ENCODE results near the gene D2HGDH. TPM values are rescaled to one million over a fixed set of nuclear protein-coding genes. Genes with fewer than 3 reads are reported as not detected.
"Not testable (repeated sequence)": the region's sequence is repeated elsewhere in the genome, so short reads cannot be mapped to it uniquely, and the experiment has no call there.

D2HGDH gene
- total and polyA plus RNA-seq, 2 donors, result 6.4 to 51.0 TPM

- Histone ChIP-seq H3K4me3 (ENCODE audit: low read length in 2 of 2) (no peak overlapping the region), H3K27ac (ENCODE audit: low read depth in 1 of 2, low read length in 1 of 2) (no peak overlapping the region), H3K9me3 (ENCODE audit: control insufficient read depth in 2 of 2, insufficient read depth in 1 of 2, low read length in 1 of 2) (no peaks in the 10 kb centered on the region), H3K4me1 (ENCODE audit: control insufficient read depth in 2 of 2, insufficient read depth in 2 of 2, low read length in 2 of 2) (peaks cover 2 to 23% of the 10 kb centered on the region in 2 donors), H3K36me3 (ENCODE audit: control insufficient read depth in 2 of 2, insufficient read depth in 2 of 2, low read length in 1 of 2) (peaks cover 6 to 7% of the 10 kb centered on the region in 2 donors), H3K27me3 (ENCODE audit: control insufficient read depth in 2 of 2, insufficient read depth in 1 of 2, low read length in 1 of 2) (no peaks in the 10 kb centered on the region)
- DNase-seq (ENCODE audit: low read depth in 6 of 9, low spot score in 9 of 9), result peak in 1 of 9 donors; percentile 14
- WGBS, result 73% methylated on average over 12 of the region's 12 CpGs
Observed at GRCh38 chr2:241730671-241731293, 3.6 kb upstream of the D2HGDH start.

DNA sequence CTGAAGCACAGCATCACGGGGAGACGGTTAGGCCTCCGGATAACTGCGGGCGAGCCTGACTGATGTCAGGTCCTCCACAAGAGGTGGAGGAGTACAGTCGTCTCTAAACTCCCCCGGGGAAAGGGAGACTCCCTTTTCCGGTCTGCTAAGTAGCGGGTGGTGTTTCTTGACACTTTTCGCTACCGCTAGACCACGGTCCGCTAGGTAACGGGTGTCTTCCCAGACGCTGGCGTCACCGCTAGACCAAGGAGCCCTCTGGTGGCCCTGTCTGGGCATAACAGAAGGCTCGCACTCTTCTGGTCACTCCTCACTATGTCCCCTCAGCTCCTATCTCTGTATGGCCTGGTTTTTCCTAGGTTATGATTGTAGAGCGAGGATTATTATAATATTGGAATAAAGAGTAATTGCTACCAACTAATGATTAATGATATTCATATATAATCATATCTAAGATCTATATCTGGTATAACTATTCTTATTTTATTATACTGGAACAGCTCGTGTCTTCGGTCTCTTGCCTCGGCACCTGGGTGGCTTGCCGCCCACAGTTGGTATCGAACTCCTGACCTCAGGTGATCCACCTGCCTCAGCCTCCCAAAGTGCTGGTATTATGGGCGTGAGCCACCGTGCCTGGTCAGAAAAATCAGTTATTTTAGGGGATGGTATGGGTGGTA, 1.8 kb upstream of the D2HGDH start:
- H3K27ac ChIP-seq (ENCODE audit: low read depth in 1 of 2, low read length in 1 of 2); H3K27me3 ChIP-seq (ENCODE audit: control insufficient read depth in 2 of 2, insufficient read depth in 1 of 2, low read length in 1 of 2); H3K9me3 ChIP-seq (ENCODE audit: control insufficient read depth in 2 of 2, insufficient read depth in 1 of 2, low read length in 1 of 2); H3K36me3 ChIP-seq (ENCODE audit: control insufficient read depth in 2 of 2, insufficient read depth in 2 of 2, low read length in 1 of 2); H3K4me3 ChIP-seq (ENCODE audit: low read length in 2 of 2): not testable (repeated sequence)
- 42% methylated on average over 25 of the region's 26 CpGs for WGBS
- DNase-seq (ENCODE audit: low read depth in 6 of 9, low spot score in 9 of 9), result peak in 3 of 9 donors; percentile 7 to 47 (median 8)
- peaks cover 2 to 27% of the 10 kb centered on the region in 2 donors for H3K4me1 ChIP-seq (ENCODE audit: control insufficient read depth in 2 of 2, insufficient read depth in 2 of 2, low read length in 2 of 2)

- no peaks in the 10 kb centered on the region for H3K36me3 ChIP-seq (ENCODE audit: control insufficient read depth in 2 of 2, insufficient read depth in 2 of 2, low read length in 1 of 2)
- no peaks in the 10 kb centered on the region for H3K9me3 ChIP-seq (ENCODE audit: control insufficient read depth in 2 of 2, insufficient read depth in 1 of 2, low read length in 1 of 2)
- H3K27ac ChIP-seq (ENCODE audit: low read depth in 1 of 2, low read length in 1 of 2), result peak overlapping the region in 1 of 2 donors; percentile 11
- no peaks in the 10 kb centered on the region for H3K27me3 ChIP-seq (ENCODE audit: control insufficient read depth in 2 of 2, insufficient read depth in 1 of 2, low read length in 1 of 2)
- peak in 1 of 9 donors; percentile 12 for DNase-seq (ENCODE audit: low read depth in 6 of 9, low spot score in 9 of 9)
- 87% methylated on average over 23 of the region's 23 CpGs for WGBS
- peak overlapping the region; percentile 45 to 86 for H3K4me3 ChIP-seq (ENCODE audit: low read length in 2 of 2)
- peaks cover 2 to 27% of the 10 kb centered on the region in 2 donors for H3K4me1 ChIP-seq (ENCODE audit: control insufficient read depth in 2 of 2, insufficient read depth in 2 of 2, low read length in 2 of 2)
Observed at GRCh38 chr2:241733391-241734207, 831 bp upstream of the D2HGDH start.

GRCh38 chr2:241734208-241734466, 293 bp upstream of the D2HGDH start:
- H3K4me3 ChIP-seq (ENCODE audit: low read length in 2 of 2), result peak overlapping the region; percentile 45 to 86
- peaks cover 2 to 28% of the 10 kb centered on the region in 2 donors for H3K4me1 ChIP-seq (ENCODE audit: control insufficient read depth in 2 of 2, insufficient read depth in 2 of 2, low read length in 2 of 2)
- H3K9me3 ChIP-seq (ENCODE audit: control insufficient read depth in 2 of 2, insufficient read depth in 1 of 2, low read length in 1 of 2), result no peaks in the 10 kb centered on the region
- H3K36me3 ChIP-seq (ENCODE audit: control insufficient read depth in 2 of 2, insufficient read depth in 2 of 2, low read length in 1 of 2), result peaks cover 0 to 2% of the 10 kb centered on the region in 2 donors
- no peak for DNase-seq (ENCODE audit: low read depth in 6 of 9, low spot score in 9 of 9)
- H3K27me3 ChIP-seq (ENCODE audit: control insufficient read depth in 2 of 2, insufficient read depth in 1 of 2, low read length in 1 of 2), result no peaks in the 10 kb centered on the region
- 2% methylated on average over 25 of the region's 25 CpGs for WGBS
- H3K27ac ChIP-seq (ENCODE audit: low read depth in 1 of 2, low read length in 1 of 2), result peak overlapping the region; percentile 26 to 94

DNA sequence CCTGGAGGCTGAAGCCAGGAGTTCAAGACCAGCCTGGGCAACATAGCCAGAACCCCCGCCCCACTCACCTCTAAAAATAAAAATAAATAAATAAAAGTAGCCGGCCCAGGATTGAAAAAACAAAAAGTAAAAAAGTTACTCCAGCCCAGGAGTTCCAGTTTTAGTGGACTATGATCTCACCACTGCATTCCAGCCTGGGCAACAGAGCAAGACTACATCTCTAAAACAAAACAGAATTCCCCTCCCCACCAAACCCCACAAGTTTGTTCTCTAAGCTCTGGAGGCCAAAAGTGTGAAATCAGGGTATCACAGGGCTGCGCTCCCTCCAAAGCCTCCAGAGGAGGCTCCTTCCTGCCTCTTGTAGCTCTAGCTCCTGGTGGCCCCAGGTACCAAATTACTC, 1.7 kb downstream of the D2HGDH start:
- Histone ChIP-seq H3K4me3 (ENCODE audit: low read length in 2 of 2) (no peak overlapping the region), H3K9me3 (ENCODE audit: control insufficient read depth in 2 of 2, insufficient read depth in 1 of 2, low read length in 1 of 2) (no peaks in the 10 kb centered on the region), H3K4me1 (ENCODE audit: control insufficient read depth in 2 of 2, insufficient read depth in 2 of 2, low read length in 2 of 2) (peaks cover 6 to 35% of the 10 kb centered on the region in 2 donors), H3K27ac (ENCODE audit: low read depth in 1 of 2, low read length in 1 of 2) (no peak overlapping the region), H3K36me3 (ENCODE audit: control insufficient read depth in 2 of 2, insufficient read depth in 2 of 2, low read length in 1 of 2) (peaks cover 0 to 3% of the 10 kb centered on the region in 2 donors), H3K27me3 (ENCODE audit: control insufficient read depth in 2 of 2, insufficient read depth in 1 of 2, low read length in 1 of 2) (no peaks in the 10 kb centered on the region)
- no peak for DNase-seq (ENCODE audit: low read depth in 6 of 9, low spot score in 9 of 9)
- 94% methylated on average over 3 of the region's 3 CpGs for WGBS

DNA sequence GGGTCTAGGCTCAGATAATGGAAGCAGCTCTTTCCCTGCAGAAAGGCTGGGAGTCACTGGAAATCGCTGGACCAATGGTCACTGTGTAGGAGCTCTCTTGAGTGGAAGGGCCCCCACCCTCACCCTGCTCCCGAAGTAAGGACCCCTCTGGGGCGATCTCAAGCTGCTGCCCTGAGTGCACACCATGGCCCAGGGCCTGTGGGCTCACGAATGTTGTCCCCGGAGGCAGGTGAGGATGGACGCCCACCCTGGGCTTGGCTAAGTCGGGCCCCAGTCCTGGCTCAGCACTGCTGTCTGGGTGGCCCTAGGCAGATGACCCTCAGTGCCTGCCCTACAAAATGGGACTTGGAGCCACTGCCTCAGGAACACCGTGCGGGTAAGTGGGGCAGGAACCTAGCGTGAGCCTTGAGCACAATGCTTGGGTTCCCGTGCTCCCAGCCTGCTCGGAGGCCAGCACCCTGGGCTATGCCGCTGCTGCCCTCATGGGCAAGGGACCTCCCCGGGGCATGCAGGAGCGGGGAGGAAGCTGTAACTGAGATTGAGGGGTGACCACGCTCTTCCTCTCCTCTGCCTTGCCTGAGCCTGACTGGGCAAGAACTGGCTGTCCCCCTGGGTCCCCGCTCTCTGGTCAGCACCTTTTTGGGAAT, 3.7 kb downstream of the D2HGDH start:
- Histone ChIP-seq H3K4me1 (ENCODE audit: control insufficient read depth in 2 of 2, insufficient read depth in 2 of 2, low read length in 2 of 2) (peaks cover 6 to 30% of the 10 kb centered on the region in 2 donors), H3K36me3 (ENCODE audit: control insufficient read depth in 2 of 2, insufficient read depth in 2 of 2, low read length in 1 of 2) (peaks cover 3 to 5% of the 10 kb centered on the region in 2 donors), H3K27me3 (ENCODE audit: control insufficient read depth in 2 of 2, insufficient read depth in 1 of 2, low read length in 1 of 2) (no peaks in the 10 kb centered on the region), H3K4me3 (ENCODE audit: low read length in 2 of 2) (no peak overlapping the region), H3K9me3 (ENCODE audit: control insufficient read depth in 2 of 2, insufficient read depth in 1 of 2, low read length in 1 of 2) (no peaks in the 10 kb centered on the region), H3K27ac (ENCODE audit: low read depth in 1 of 2, low read length in 1 of 2) (no peak overlapping the region)
- no peak for DNase-seq (ENCODE audit: low read depth in 6 of 9, low spot score in 9 of 9)
- WGBS, result 97% methylated on average over 17 of the region's 17 CpGs

DNA sequence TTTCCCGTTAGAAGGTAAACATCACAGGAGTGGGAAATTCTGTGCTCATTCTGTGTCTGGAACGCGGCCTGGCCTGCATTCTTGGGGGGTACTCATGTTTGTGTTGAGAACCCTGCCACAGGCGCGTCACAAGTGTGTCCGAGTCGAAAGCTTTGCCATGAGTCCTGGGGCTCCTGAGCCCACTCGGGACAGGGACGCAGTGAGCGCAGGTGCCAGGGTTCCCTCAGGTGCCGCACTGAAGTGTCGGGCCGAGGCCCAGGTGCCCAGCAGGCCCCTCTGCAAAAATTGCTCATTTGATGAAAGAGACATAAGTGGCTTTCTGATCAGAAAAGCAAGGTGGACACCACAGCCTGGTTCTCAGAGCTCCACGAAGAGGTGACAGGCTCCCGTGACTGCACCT, 4.7 kb downstream of the D2HGDH start:
- peaks cover 7 to 15% of the 10 kb centered on the region in 2 donors for H3K36me3 ChIP-seq (ENCODE audit: control insufficient read depth in 2 of 2, insufficient read depth in 2 of 2, low read length in 1 of 2)
- no peaks in the 10 kb centered on the region for H3K27me3 ChIP-seq (ENCODE audit: control insufficient read depth in 2 of 2, insufficient read depth in 1 of 2, low read length in 1 of 2)
- no peak overlapping the region for H3K4me3 ChIP-seq (ENCODE audit: low read length in 2 of 2)
- DNase-seq (ENCODE audit: low read depth in 6 of 9, low spot score in 9 of 9), result no peak
- peaks cover 3 to 22% of the 10 kb centered on the region in 2 donors for H3K4me1 ChIP-seq (ENCODE audit: control insufficient read depth in 2 of 2, insufficient read depth in 2 of 2, low read length in 2 of 2)
- WGBS, result 98% methylated on average over 15 of the region's 15 CpGs
- H3K9me3 ChIP-seq (ENCODE audit: control insufficient read depth in 2 of 2, insufficient read depth in 1 of 2, low read length in 1 of 2), result no peaks in the 10 kb centered on the region
- no peak overlapping the region for H3K27ac ChIP-seq (ENCODE audit: low read depth in 1 of 2, low read length in 1 of 2)

DNA sequence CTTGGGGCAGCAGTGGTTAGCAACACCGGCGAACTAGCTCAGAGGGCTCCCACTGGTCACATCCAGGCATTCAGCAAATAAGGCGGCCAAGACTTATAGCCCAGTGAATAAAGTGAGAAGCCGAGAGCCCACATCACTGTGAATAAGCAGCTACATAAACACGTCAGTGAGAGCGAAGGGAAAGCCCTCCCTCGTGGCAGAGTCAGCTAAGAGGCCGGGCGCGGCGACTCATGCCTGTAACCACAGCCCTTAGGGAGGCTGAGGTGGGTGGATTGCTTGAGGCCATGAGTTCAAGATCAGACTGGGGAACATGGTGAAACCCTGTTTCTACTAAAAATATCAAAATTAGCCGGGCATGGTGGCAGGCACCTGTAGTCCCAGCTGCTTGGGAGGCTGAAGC, 5.2 kb downstream of the D2HGDH start:
- Histone ChIP-seq H3K4me3 (ENCODE audit: low read length in 2 of 2) (no peak overlapping the region), H3K27ac (ENCODE audit: low read depth in 1 of 2, low read length in 1 of 2) (no peak overlapping the region), H3K9me3 (ENCODE audit: control insufficient read depth in 2 of 2, insufficient read depth in 1 of 2, low read length in 1 of 2) (no peaks in the 10 kb centered on the region), H3K36me3 (ENCODE audit: control insufficient read depth in 2 of 2, insufficient read depth in 2 of 2, low read length in 1 of 2) (peaks cover 12 to 19% of the 10 kb centered on the region in 2 donors), H3K27me3 (ENCODE audit: control insufficient read depth in 2 of 2, insufficient read depth in 1 of 2, low read length in 1 of 2) (no peaks in the 10 kb centered on the region), H3K4me1 (ENCODE audit: control insufficient read depth in 2 of 2, insufficient read depth in 2 of 2, low read length in 2 of 2) (peaks cover 3 to 22% of the 10 kb centered on the region in 2 donors)
- DNase-seq (ENCODE audit: low read depth in 6 of 9, low spot score in 9 of 9), result no peak
- 90% methylated on average over 12 of the region's 12 CpGs for WGBS

- whole genome bisulfite sequencing, result 20% methylated on average over 10 of the region's 10 CpGs
- H3K27me3 ChIP-seq (ENCODE audit: control insufficient read depth in 2 of 2, insufficient read depth in 1 of 2, low read length in 1 of 2), result no peaks in the 10 kb centered on the region
- H3K36me3 ChIP-seq (ENCODE audit: control insufficient read depth in 2 of 2, insufficient read depth in 2 of 2, low read length in 1 of 2), result peaks cover 25 to 33% of the 10 kb centered on the region in 2 donors
- DNase-seq (ENCODE audit: low read depth in 6 of 9, low spot score in 9 of 9), result no peak
- H3K9me3 ChIP-seq (ENCODE audit: control insufficient read depth in 2 of 2, insufficient read depth in 1 of 2, low read length in 1 of 2), result no peaks in the 10 kb centered on the region
- H3K4me1 ChIP-seq (ENCODE audit: control insufficient read depth in 2 of 2, insufficient read depth in 2 of 2, low read length in 2 of 2), result peaks cover 3 to 14% of the 10 kb centered on the region in 2 donors
- H3K4me3 ChIP-seq (ENCODE audit: low read length in 2 of 2), result no peak overlapping the region
- H3K27ac ChIP-seq (ENCODE audit: low read depth in 1 of 2, low read length in 1 of 2), result no peak overlapping the region
Observed at GRCh38 chr2:241741016-241741415, 6.6 kb downstream of the D2HGDH start.
